Ramos (cell line): ENCODE measurements around the gene PRDM16.

Experiments
- in situ Hi-C: fragments of 300-500 bp; cut with MboI; formaldehyde crosslinking; loops from one replicate; pipeline ENCODE4 v1.14.3; 2022; ENCODE audit warnings: low sequenced_read_pairs; ENCODE audit not compliant: unreplicated experiment

PRDM16 gene

DNA sequence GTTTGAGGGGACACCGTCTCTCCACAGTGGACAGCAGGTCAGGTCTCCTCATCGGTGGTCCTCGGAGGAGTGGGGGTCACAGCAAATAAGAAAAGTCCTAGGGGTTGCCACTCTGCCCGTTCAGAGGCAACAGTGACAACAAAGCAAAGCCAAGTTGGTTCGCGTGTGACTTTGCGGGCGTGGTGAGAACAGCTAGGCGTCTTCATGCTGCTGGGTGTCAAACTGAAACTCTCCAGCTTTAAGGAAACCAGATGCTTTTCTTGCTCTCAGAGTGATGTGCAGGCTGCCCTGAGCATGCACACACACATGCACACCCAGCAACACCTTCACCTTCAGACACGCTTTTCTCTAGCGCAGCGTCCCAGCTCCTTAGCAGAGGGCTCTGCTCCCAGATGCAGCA is 315.4 kb downstream of the PRDM16 start:
- in situ Hi-C loops = no loop called here

DNA sequence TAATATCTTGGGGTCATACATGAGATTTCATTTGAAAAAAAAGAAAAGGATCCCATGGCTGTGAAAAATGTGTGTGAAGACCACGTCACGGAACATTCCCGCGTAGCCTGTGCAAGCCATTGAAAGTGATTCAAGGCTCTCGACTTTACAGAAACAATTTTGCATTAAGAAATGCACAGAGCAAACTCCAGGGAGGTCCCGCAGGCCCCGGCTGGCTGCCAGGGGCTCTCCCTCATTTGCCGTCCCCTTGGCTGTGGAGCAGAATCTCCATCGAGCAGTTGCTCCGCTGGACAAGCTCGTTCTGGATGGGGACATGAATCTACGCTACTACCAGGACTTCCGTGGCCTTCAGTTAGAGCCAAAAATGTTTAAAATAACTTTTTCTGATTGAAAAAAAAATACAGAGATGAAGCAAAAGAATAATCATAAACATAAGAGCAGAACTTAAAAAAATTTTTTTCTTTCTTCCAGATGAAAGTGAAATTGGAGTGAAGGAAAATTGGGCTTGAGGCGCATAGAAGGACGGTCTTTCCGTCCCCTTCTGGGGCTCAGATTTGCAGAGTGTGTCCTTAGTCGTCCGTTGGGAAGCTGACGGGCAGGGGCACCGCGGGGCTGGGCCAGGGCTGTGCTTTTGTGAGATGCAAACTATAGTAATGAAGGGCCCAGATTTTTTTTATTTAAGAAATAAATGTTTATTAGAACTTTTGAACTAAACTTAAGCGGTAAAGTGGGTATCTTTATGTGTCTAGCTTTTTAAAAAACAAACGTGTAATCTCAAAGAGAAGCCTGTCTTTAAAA is 317.4 kb downstream of the PRDM16 start:
- in situ Hi-C loops = no loop called here

DNA sequence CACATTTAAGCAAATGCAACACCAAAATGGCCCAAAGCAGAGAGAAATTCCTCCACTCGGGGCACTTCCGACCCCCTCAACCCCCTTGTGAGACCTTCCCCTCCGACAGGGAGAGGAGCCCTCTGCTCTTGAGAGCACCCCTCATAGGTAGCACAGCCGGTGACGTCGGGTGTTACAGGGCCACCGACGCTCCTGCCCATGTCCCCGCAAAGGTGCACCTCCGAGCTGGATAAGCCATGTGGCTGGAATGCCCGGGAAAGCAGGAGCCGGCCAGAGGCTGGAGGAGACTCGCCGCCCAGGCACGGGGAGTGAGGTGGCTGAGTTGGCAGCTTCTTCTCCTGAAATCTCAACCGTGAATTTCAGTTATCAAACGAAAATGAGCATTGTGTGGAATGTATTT is 318.4 kb downstream of the PRDM16 start:
- in situ Hi-C loops = no loop called here

DNA sequence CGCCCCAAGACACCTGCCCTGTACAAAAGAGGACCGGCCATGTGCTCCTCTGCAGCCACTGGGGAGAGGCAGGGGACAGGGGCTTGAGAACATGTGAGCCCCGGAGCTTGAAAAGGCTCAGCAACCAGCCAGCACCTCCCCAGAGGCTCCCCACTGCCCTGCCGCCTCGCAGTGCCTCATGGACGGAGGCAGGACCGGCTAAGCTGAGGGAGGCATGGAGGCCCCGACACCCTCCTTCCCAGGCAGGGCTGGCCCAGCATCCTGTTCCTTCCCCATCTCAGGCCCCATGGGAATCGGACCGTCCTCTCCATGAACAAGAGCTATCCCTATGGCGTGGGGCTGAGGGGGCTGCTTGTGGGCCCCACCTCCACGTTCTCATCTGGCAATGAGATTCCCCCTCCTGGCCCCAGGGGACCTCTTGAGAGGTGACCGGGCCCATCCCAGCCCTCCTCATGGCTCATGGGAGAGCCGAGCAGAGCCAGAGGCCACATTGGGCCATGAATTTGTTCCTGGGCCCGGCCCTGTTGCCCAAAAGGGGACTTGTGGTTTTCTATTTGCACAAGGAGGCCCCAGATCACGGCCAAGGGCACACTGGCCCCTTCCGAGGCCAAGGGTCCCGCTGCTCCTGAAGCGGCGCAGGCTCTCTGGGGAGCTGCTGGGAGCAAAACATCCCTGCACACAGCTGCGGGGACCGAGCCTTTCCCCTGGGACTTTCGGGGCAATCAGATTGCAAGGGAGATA is 320.3 kb downstream of the PRDM16 start:
- in situ Hi-C loops = no loop called here

DNA sequence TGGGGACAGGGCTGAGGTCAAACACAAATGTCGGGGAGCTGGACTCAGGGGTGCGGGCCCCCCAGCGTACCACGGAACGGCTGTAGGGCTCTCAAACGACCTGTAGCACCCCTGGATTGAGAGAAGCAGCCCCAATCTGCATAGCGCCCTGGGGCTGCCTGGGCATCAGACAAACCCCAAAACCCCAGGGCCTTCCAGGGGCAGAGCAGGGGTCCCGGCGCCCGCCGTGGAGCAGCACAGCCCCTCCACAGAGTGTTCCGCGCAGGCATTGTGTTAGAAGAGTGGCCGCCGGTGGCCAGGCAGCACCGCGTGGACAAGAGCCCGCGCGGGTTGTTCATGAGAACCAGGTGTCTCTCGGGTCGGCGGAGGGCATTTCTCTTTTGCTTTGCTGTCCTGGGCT is 321.3 kb downstream of the PRDM16 start:
- in situ Hi-C loops = no loop called here

DNA sequence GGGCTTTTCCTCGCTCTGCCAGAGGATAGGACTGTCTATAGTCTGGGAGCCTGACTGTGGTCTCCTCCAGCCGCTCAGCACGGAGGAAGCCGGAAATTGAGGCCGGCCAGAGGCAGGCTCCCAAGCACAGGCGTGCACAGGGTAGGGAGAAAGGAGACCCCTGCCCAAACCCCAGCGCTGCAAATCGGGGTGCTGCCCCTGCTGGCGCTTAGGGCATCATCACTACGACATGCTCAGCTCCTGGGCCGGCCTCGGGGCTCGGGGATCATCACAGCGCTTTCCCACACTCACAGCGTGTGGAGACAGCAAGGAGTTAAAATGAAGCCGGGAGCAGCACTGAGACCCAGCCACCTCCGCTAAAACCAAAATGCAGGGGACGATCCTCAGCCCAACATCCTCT is 322.7 kb downstream of the PRDM16 start:
- in situ Hi-C loops = no loop called here

DNA sequence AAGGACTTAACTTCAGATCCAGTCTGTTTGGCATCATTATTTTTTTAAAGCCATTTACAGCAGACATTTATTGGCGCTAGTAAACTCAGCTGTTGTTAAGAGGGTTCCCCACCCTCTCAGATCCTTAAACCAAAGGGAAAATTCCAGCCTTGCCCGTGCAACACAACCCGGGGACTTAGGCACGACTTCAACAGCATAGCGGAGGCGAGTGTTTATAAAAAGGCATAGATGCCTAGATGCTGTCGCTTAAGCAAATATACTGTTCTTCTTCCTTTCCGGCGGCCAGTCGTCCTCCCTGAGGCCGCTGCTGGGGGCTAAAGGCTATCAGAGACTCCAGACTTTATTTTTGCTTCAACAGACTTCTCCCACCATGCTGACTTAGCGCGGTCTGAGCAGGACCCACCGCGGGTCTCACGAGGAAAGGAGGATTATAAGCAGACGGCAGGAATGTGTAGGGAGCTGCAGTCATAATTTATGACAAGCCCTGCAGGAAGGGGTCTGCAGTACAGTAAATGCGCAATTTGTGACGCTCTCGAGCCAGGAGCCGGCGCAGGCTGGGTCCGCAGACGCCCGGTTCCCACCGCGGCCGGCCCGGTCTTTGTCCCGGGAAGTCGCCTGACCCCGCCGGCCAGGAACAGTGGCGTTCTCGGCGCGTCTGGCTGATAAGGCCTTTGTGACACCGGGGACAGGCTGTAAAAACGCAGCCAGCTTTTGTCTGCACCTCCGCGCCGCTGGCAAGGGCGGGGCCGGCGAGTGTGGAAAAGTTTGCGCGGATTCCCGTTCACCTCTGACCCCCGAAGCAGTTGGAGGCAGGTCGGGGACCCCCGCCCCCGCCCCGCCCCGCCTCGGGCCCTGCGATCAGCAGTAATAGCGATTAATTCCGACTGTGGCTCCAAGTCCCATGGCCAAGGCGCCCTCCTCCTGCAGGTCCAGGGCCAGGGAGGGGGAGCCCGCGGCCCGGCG is 324.3 kb downstream of the PRDM16 start:
- in situ Hi-C loops = no loop called here

DNA sequence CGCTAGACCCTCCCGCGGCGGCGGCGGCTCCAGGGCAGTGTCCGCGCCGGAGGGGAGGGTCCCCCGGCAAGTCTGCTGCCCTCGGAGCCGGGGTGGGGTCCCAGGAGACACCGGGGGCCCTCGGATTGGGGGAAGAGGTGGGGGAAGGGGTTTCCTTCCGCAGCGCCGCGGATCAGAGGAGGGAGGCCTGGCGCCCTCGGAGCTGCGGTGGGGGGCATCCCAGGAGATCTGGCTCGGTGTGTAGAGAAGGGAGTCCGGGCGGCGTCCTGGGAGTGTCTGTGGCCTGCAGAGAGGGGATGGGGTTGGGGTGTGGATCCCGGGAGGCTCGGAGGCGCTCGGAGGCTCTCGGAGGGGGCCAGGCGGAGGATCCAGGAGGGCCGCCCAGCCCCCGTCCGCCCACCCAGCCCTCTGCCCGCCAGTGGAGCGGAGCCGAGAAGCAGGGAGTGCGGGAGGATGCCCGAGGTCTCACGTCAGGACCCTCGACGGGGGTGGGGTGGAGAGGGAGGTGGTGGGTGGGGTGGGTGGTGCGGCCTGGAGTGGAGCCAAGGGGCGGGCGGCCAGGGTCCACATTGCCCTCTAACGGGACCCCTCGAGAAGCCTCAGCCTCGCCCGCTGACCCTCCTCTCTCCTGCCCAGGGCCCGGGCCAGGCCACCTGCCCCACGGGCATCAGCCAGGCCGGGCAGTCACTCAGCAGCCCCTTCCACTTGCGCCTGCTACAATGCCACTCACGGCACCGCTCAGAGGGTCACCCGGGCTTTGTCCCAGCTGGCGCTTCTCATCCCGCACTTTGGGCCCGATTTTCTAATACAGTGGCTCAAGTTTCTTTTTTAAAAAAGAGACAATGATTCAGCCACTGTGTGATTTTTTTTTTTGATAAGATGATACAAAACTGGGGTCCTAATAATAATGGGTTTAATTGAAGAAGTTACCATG is 325.3 kb downstream of the PRDM16 start:
- in situ Hi-C loops = no loop called here

DNA sequence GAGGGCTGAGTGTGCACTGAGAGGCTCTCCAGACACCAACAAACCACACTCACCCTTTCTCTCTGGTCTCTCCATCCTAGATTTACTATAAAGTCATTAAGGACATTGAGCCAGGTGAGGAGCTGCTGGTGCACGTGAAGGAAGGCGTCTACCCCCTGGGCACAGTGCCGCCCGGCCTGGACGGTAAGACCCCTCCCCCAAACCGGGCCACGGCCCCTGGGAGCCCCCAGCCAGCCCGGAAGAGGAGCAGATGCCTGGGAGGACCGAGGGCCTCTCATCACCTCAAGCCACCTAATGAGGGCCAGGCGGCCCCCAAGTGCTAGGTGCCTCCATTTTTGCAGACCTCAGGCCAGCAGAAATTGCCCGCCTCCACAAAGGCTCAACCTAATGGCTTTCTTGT is 327.4 kb downstream of the PRDM16 start:
- in situ Hi-C loops = no loop called here

DNA sequence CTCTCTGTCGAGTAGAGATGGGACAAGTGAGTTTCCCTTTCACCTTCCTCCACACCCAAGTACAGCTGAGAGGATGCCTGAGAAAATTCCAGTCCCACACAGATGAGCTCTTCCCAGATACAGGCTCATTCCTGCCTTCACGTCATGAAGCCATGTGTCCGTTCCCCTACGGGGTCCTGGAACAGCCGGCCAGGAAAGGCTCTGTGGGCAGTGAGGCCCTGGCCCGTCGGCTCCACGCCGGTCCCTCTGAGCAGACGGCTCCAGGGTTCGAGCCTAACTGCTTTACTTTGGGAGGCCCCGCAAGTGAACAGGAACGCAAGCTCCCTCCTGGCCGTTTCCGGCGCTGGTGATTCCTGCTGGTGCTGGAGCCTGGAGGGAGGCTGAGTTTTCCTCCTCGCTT is 328.3 kb downstream of the PRDM16 start:
- in situ Hi-C loops = no loop called here

DNA sequence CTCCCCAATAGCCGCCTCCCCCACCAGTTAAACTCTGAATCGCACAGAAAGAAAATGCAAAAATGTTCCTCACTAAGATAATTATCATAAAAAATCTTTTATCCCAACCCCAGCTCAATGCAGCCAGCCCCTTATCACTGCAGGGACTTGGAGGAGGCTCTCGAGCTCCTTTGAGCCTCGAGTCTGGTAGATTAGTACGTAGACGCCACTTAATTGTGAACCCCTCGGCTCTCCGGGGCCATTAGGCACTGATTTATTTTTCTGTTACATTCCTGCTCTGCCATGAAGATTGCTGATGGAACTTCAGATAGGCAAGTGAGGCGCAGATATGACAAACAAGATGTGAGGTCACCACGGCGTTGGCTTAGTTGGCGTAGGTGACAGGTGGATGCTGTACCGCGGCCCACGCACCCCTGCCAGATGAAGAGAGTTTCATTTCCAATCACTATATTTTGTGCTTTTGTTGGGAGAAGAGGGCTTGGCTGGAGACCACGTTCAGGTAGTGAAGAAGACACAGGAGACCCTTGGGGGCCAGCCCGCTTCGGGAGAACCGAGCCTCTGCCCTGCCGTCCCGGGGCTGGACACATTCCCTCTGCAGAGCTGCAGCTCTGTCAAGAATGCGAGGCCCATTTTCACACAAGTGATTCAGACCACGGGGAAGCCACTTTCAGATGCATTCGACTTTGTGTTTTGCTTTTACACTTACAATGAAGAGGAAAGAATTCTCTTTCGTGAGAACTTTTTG is 329.6 kb downstream of the PRDM16 start:
- in situ Hi-C loops = no loop called here

DNA sequence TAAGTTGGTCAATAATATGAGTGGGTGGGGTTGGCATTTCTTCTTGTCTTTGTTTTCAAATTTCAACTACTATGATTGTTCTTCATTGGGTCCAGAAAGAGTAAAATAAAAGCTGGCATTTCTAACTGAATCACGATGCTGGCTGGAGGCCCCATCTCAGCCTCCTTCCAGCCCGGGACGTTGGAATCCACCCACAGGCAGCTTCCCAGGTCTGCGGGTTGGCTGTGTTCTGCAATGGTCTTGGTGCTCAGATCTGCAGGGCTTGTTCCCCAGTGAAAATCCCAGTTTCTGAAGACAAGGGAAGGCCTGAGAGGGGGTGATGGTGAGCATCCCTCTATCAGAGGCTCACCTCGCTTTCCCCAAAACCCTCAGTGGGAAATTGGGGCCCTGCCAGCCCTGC is 330.7 kb downstream of the PRDM16 start:
- in situ Hi-C loops = no loop called here

DNA sequence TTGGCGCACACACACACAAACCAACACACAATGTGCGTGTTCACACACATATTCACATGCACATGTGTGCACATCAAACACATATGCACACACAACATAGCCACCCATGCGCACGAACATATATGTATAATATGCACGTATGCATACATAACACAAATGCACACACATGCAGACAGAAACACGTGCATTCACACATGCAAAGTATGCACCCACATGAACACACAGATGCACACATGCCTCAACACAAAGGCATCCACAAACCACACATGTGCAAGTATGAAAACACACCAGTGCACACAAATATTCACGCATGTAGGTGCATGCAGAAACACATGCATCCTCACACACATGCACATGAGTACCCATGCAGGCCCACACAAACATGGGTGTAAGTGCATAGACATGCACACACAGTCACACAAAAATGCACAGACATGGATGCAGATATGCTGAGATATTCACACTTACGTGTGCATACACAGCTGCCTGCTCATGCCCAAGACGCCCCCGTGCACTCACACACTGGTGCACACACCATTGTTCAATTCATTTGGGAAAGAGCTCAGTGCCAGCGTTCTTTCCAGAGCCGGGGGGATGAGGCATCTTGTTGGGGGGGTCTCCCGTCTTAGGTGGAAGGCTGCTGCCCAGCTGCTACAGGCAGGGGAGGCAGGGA is 332.7 kb downstream of the PRDM16 start:
- in situ Hi-C loops = no loop called here

DNA sequence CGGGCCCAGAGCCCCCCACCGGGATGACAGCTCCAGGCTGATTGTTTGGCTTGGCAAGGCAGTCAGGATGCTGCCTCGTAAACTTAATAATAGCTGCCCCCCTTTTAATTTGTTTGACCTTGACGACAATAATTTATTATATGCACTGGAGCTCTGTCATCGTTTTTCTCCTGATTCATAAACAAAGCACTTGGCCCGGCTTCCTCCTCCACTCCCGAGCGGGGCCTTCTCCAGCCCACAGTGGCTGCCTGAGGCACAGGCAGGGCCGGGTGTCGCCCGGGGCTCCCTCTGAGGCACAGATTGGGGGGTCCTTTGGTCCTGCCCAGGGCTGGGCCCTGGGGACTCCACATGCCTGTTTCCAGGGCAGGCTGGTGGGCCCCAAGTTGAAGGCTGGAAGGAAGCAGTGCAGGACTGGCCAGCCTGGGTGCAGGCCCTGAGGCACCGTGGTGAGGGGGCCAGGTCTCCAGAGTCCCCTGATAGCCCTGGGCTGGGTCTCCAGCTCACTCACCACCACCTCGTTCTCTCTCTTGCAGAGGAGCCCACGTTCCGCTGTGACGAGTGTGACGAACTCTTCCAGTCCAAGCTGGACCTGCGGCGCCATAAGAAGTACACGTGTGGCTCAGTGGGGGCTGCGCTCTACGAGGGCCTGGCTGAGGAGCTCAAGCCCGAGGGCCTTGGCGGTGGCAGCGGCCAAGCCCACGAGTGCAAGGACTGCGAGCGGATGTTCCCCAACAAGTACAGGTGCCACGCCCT is 333.4 kb downstream of the PRDM16 start:
- in situ Hi-C loops = no loop called here

DNA sequence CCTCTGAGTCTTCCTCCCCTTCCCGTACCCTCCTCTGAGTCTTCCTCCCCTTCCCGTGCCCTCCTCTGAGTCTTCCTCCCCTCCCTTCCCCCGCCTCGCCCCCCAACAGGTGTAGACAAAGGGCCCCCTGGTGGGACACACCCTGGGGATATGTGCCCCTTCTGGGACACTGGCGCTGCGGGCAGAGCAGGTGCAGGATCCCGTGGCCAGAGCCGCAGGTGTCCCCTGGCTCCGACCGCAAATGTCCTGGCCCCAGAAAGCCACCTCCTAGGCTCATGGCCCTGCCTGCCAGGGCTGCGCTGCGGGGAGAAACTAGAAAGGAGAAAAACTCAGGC is 334.0 kb downstream of the PRDM16 start:
- in situ Hi-C loops = no loop called here

DNA sequence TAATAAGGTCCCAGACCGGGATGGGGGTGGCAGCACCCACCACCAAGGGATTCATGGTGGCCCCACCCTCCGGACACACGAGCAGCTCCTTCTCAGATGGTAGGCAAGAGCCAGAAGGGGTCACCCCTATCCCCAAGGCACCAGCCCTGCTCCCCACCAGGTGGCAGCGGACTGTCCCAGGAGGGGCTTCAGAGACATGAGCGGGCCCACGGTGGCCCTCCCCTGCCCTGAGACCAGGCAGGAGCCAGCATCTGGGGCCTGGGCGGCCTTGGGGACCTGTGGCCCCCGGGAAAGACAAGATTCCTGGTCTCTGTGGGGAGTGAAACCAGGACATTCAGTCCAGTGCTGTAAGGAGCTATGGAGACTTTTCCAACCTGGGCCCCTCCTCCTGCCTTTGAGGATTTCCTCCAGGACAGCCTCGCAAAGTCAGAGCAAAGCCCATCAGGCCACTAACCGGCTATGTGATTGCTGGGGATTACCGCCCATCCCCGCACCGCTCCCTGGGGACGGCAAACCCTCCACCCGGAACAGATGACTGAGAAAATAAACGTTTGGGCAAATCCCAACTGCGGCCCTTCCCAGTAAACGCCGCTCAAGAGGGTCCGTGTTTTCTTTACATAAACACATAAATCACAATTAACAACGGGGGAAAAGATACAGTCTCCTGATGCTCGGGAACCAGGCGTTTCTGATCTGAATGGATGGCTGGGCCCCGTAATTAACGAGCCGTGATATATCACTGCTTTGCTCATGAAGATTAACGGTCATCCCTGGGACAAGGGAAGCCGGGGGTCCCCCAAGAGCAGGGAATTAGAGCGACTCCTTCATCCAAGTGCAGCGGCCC is 334.6 kb downstream of the PRDM16 start:
- in situ Hi-C loops = no loop called here

DNA sequence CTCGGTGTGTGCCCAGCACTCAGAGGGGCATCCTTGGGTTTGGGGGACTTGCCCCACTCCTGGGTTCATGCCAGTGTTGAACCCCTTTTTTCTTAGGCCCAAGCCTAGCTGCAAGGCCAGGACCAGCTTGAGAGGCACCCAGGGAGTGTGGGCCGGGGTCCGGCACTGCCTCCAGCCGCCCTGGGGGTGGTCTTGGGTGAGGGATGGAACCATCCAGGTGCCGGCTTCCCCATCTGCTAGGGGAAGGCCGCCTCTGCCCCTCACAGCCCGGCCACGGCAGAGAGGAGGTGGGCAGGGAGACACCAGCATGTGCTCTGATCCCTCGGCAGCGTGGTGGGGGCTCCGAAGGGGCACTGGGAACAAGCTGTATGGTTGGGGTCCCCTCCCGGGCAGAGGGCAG is 335.3 kb downstream of the PRDM16 start:
- in situ Hi-C loops = no loop called here
